VCaP (cell line): Measurements from ENCODE around the gene MAZ.

ENCODE experiments used
- H3K27ac ChIP-seq: fragments of 450-650 bp; 2 replicates; pipeline ENCODE4 v1.5.1; 2017
- TF ChIP-seq, protein P1 (sequence below): fragments of 450-650 bp; conservative IDR thresholded peaks from 2 replicates; pipeline ENCODE4 v1.5.1; 2017; ENCODE audit warnings: mild to moderate bottlenecking, moderate library complexity

MAZ gene

DNA sequence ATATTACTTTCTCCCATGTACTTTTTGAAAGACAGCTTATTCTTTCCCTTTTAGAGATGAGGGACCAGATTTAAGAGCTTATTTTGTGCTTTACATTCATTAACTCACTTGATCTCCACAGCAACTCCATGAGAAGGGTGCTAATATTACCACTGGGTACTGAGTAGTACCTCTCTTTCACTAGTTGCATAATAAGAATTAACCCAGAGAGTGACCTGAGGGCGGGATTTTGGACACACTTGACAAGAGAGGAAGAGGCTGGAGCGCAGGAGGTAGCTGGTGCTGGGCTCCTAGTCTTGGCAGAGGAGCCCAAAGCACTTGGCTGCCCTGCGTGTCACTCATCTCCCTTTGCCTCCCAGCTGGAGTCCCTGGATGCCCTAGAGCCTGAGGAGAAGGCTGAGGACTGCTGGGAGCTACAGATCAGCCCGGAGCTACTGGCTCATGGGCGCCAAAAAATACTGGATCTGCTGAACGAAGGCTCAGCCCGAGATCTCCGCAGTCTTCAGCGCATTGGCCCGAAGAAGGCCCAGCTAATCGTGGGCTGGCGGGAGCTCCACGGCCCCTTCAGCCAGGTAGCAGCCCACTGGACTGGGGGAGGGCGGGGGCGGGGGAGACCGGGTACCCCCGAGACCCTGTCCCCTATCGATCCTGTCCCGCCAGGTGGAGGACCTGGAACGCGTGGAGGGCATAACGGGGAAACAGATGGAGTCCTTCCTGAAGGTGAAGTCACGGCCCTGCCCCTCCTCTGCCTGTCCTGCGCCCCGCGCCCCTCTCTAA lies 1.7 kb upstream of the MAZ start:
- peak overlapping the region; percentile 92 for H3K27ac ChIP-seq
- TF ChIP-seq, protein P1, sequence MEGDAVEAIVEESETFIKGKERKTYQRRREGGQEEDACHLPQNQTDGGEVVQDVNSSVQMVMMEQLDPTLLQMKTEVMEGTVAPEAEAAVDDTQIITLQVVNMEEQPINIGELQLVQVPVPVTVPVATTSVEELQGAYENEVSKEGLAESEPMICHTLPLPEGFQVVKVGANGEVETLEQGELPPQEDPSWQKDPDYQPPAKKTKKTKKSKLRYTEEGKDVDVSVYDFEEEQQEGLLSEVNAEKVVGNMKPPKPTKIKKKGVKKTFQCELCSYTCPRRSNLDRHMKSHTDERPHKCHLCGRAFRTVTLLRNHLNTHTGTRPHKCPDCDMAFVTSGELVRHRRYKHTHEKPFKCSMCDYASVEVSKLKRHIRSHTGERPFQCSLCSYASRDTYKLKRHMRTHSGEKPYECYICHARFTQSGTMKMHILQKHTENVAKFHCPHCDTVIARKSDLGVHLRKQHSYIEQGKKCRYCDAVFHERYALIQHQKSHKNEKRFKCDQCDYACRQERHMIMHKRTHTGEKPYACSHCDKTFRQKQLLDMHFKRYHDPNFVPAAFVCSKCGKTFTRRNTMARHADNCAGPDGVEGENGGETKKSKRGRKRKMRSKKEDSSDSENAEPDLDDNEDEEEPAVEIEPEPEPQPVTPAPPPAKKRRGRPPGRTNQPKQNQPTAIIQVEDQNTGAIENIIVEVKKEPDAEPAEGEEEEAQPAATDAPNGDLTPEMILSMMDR = no peak

DNA sequence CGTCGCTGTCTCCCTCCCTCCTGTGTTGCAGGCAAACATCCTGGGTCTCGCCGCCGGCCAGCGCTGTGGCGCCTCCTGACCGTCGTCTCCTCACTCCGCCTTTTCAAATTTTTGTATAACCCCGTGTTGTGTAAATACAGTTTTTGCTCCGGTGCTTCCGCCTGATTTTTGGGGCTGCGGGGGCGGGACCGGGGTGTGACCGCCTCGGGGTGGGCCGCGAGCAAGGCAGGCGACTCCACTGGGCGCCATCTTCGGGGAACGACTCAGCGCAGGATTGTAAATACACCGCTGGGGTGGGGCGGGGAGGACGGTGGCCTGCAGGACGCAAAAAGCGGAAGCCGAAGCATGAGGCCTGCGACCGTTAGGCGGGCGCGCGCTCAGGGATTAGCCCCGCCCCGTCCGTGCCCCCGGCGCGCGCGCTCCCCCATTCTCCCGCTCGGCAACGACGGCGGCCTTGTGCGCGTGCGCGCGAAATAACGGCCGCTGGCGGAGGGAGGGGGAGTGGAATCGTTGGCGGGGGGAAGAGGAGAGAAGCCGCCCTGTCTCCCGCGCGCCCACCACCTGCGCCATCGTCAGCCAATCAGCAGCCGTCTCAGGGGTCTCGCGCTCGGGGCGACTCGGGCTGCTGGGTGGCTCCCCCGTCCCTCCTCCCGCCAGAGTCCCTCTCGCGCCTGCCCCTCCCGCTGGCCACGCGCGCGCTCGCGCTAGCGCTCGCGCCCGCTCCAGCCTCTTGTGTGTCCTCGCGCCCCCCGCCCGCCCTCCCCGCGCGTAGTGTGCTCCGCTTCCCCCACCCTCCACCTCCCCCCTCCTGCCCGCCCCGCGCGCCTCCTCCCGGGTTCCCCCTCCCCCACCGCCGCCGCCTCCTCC lies 864 bp upstream of the MAZ start:
- peak overlapping the region; percentile 92 for H3K27ac ChIP-seq
- TF ChIP-seq, protein P1 = no peak

DNA sequence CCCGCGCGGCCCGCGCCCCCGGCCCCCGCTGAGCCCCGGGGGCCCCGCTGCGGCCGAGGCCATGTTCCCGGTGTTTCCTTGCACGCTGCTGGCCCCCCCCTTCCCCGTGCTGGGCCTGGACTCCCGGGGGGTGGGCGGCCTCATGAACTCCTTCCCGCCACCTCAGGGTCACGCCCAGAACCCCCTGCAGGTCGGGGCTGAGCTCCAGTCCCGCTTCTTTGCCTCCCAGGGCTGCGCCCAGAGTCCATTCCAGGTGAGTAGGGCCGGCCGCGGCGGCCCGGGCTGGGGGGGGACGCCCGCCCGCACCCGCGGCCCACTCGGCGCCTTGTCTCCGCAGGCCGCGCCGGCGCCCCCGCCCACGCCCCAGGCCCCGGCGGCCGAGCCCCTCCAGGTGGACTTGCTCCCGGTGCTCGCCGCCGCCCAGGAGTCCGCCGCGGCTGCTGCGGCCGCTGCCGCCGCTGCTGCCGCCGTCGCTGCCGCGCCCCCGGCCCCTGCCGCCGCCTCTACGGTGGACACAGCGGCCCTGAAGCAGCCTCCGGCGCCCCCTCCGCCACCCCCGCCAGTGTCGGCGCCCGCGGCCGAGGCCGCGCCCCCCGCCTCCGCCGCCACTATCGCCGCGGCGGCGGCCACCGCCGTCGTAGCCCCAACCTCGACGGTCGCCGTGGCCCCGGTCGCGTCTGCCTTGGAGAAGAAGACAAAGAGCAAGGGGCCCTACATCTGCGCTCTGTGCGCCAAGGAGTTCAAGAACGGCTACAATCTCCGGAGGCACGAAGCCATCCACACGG lies 504 bp downstream of the MAZ start:
- TF ChIP-seq, protein P1 = no peak
- peak overlapping the region; percentile 92 for H3K27ac ChIP-seq

DNA sequence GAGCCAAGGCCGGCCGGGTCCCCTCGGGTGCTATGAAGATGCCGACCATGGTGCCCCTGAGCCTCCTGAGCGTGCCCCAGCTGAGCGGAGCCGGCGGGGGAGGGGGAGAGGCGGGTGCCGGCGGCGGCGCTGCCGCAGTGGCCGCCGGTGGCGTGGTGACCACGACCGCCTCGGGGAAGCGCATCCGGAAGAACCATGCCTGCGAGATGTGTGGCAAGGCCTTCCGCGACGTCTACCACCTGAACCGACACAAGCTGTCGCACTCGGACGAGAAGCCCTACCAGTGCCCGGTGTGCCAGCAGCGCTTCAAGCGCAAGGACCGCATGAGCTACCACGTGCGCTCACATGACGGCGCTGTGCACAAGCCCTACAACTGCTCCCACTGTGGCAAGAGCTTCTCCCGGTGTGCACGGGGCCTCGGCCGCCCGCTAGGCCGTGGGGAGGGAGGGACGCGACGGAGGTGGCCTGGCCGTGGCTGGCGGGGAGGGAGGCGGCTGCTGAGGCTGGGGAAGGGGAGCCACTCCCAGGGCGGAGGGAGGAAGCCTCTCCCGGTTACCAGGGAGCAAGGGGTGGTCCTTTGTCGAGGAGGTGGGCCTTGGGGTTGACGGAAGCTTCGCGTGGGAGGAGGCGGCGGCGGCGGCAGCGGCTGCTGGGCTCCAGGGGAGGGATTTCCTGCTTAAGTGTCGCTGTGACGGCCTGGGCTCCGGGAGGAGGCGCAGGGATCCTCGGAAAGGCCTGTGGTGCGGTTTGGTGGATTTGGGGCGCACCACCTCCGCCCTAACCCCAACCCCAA lies 1.3 kb downstream of the MAZ start:
- H3K27ac ChIP-seq = peak overlapping the region; percentile 92
- TF ChIP-seq, protein P1 = peak; percentile 31; the same call in 1 of the 2 replicates

DNA sequence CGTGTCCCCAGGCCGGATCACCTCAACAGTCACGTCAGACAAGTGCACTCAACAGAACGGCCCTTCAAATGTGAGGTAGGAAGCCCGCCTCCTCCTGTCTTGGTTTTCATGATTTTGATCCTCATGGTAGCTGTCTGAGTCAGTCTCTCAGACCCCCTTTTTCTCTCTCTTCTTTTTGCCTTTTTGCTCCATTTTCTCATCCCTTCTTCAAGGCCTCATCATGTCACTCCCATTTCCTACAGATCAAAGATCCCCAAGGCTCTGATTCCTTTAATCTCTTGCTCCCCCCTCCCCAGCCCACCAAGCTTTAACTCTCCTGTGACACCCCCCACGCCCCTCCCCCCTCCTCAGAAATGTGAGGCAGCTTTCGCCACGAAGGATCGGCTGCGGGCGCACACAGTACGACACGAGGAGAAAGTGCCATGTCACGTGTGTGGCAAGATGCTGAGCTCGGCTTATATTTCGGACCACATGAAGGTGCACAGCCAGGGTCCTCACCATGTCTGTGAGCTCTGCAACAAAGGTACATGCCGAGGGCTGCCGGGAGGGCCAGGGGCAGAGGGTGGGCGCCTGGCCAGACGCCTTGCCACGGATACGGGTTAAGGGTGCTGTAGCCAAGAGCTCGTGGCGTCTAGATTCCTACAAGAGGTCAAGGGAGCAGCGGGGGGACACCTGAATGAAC lies 2.0 kb downstream of the MAZ start:
- peak overlapping the region; percentile 92 for H3K27ac ChIP-seq
- TF ChIP-seq, protein P1 = no peak

DNA sequence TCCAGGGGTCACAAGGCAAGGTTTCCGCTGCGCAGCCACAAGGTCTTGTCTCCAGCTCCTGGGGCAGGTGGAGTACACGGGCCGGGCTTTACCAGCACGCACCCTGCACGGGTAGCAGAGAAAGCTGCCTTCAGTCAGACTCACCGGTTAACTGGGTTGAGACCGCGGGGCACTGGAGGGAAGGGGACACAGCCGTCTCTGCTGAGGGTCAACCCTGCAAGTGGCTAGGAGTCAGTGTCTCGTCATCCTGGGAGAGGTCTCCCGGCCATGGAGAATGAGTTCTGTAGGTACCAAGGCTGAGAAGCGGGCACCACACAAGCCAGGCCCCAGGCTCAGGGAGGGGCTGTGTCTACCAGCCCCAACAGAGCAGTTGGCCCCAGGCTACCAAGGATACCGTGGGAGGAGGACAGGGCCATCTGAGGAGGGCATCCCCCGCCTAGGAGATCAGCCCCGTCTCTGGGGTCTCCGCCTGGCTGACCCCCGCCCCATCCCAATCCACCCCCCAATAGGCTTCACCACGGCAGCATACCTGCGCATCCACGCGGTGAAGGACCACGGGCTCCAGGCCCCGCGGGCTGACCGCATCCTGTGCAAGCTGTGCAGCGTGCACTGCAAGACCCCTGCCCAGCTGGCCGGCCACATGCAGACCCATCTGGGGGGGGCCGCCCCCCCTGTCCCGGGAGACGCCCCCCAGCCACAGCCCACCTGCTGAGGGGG lies 2.9 kb downstream of the MAZ start:
- TF ChIP-seq, protein P1 = no peak
- H3K27ac ChIP-seq = peak overlapping the region; percentile 92
